NCI-H2029 (cell line): ENCODE results near the gene NDUFV3.
"Not testable (repeated sequence)": the region's sequence is repeated elsewhere in the genome, so short reads cannot be mapped to it uniquely, and the experiment has no call there.

Experiments used
- DNase-seq: peaks from one replicate; lab custom pipeline; 2025; lab: John Stamatoyannopoulos, UW

NDUFV3 gene

DNA sequence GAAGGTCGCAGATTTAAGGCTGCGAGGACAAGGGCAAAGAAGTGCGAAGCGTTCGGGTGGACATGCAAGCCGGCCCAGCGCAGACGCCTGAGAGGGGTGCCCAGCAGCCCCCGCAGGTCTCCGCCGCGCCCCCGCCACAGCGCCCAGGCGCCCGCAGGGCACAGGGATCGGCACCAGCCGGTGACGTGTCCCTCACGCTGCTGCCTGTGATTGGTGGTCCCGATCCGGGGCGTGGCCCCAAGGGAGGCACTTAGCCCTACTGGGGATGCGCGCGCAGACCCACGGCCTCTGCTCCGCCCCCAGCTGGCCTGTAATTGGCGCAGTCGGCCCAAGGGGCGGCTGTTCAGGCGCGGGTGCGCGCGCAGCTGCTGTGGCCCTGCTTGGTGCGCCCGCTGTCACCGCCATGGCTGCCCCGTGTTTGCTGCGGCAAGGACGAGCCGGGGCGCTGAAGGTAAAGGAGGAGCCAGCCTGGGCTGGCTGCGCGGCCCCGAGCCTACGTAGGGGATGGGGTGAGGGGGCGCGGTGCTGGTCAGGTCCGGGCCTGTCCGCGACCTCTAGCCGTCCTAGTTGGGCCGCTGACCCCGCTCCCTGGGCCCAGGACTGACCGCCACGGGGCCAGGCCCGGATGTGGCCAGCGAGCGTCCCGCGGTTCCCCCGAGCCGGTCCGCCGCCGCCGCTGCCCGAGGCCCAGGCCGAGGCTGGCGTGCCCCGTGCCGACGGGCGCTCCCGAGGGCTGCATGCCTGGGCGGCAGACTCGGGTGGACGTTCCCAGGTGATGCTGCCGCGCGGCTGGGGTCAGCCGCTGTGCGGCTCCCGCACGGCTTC is at the start of gene NDUFV3:
NDUFV3 (plus strand) TSS at position 379 of the 825 bp plus-strand sequence; CDS start at position 404, 25 bp downstream.
- DNase-seq, result peak; percentile 98

GRCh38 chr21:42844411-42845113 is 48.5 kb upstream of the NDUFV3 start:
- no peak for DNase-seq

DNA sequence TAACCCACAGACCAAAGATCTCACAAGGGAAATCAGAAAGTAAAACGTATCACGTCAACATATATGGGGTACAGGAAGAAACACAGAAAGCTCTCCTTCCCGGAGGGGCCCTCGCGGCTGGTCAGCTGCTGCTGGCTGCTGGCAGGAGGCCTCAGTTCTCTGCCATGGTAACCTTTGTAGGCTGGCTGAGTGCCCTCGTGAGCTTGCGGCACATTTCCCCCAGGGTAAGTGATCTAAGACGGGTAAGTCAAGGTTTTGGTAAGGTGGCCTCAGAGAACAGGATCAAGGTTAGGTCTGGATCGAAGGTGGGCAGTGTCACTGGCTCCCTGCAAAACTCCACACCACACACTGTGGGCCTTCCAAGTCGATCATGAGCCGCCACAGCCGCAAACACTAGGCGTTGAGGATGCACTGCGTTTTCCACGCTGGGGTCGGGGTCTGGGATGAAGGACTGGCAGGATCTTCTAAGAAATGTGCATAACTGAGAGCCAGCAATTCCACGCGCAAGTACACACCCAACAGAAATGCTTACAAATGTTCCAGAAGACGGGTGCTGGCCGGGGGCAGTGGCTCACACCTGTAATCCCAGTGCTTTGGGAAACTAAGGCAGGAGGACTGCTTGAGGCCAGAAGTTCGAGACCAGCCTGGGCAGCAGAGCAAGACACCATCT is 47.7 kb upstream of the NDUFV3 start:
- peak; percentile 11 for DNase-seq

GRCh38 chr21:42846221-42846620 is 46.9 kb upstream of the NDUFV3 start:
- DNase-seq, result no peak

- DNase-seq, result no peak
These were observed 45.9 kb upstream of the NDUFV3 start for GRCh38 chr21:42847051-42847707.

- no peak for DNase-seq
These were observed 45.4 kb upstream of the NDUFV3 start for GRCh38 chr21:42847726-42848125.

GRCh38 chr21:42848144-42848931 is 44.8 kb upstream of the NDUFV3 start:
- not testable (repeated sequence) for DNase-seq

- DNase-seq, result no peak
These were observed 44.0 kb upstream of the NDUFV3 start for GRCh38 chr21:42848932-42849758.

DNA sequence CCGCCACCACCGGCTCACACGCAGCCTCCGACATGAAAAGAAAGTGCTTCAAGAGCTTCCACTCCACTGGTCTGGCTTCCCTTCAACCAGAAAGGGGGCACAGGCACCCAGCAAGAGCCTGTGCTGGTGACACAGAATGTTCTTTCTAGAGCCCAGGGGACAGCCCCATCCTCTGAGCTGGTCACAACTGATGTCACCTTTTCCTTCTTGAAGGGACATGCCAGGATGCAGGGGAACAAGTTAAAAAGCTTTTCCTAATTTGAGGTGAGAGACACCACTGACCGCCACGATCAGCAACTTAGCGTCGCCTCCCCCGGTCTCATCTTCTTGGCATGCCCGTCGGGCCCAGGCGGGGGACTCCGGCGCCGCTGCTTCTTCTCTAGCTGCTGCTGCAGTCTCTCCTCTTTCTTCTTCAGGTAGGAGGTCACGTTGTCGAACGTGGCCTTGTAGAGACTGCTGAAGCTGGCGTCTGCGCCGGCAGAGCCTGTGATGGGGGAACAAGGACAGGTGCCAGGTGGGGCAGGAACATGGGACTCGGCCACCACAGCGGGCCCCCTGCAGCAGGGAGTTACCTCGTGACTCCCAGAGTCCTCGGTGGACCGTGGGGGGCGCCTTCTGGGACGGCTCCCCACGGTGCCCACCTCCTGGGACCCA is 43.2 kb upstream of the NDUFV3 start:
- DNase-seq, result no peak

DNA sequence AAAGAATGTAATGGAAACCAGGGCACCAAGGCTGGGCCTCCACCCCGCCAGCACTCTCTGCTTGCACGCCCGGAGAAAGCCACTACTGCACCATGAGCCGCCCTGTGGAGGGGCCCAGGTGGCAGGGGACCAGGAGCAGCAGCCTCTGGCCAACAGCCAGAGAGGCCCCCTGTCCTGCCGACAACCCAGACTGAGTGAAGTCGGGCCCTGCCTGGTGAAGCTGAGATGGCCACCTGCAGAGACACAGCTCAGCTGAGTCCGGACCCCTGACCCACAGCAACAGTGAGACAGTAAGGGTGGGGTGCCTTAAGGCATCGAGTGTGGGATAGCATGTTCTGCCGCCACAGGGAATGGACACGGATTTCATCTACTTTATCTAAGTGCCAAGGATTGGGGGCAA is 42.6 kb upstream of the NDUFV3 start:
- no peak for DNase-seq

- no peak for DNase-seq
These were observed 42.2 kb upstream of the NDUFV3 start for GRCh38 chr21:42850866-42851391.

GRCh38 chr21:42851812-42852665 is 41.1 kb upstream of the NDUFV3 start:
- DNase-seq, result no peak

- no peak for DNase-seq
These were observed 40.1 kb upstream of the NDUFV3 start for GRCh38 chr21:42852925-42853570.

GRCh38 chr21:42853621-42854020 is 39.5 kb upstream of the NDUFV3 start:
- DNase-seq, result no peak

DNA sequence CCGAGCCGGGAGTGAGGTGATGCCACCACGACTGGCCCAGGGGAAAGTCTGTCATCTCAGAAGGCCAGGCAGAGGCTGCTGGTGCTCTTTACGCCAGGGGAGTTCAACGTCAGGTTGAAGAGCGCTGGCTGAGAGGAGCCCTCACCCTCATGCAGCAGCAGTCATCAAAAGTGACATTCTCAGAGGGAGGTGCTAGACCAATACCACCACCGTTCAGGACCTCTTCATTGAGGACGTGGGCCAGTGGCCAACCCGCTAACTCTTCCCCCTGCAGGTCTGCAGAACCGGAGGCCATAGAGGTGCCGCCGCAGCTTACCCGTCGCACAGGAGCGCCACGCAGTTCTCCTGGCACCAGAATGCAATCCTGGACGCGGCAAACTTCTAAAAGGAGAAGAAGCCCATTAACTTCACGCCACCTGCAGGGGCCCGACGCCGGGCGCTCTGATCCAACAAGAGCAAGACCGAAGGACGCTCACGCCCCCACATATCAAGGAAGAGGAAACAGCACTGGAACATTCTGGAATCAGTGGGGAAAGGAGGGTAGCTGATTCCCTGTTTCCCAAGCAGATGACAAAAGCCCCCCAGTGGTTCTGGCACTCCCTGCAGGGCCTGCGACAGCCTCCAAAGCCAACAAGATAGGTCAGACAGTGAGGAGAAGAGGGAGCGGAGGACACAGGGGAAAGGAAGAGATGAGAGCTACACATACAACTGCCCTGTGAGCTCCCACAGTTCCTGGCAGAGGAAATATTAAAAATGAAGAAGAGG is 38.7 kb upstream of the NDUFV3 start:
- DNase-seq, result no peak

DNA sequence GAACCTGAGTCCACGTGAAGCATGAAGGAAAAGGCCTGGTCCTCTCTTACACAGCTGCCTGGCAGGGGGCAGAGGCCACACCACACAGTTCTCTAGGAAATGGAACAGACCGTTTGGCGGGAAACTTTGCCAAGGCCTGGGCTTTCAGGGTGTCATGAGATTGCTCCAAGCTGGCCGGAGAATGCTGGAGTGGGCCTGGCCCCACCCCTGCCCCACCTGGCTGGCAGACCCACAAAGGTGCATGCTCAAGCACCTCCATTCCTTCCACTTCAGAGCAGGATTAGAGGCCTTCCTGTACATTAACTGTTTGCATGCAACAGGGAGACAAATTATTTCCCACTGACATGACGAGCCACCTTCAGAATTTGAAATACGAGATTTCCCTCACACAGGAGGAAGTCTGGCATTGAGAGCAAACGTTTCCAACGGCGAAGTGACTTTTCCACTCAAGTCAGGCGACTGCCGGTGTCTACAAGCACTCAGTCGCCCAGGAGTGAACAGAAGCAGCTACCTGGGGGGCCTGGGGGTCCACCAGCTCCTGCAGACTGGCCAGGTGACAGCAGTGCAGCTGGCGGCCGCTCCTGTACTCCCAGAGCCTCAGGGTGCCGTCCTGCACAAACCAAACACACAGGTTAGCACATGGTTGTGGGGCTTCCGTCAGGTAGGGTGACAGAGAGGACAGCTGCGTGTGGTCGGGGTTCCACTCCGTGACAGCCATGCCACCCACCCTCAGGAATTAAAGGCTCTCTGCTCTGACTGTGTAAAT is 37.8 kb upstream of the NDUFV3 start:
- no peak for DNase-seq

GRCh38 chr21:42855937-42856335 is 37.2 kb upstream of the NDUFV3 start:
- no peak for DNase-seq
